Spinal cord (tissue), 10 donors: ENCODE measurements around the gene H3-3A. TPM values are rescaled to one million over a fixed set of nuclear protein-coding genes. Genes with fewer than 3 reads are reported as not detected.
A peak's percentile ranks its signal among the peaks of the same experiment; 100 is the strongest.

ENCODE experiments used
- DNase-seq, 6 donors: peaks; one replicate each; pipeline versions ENCODE4 v3.0.0 to v3.0.0-alpha.2; 2013 to 2015; ENCODE audit warnings: low spot score in 6 of 6, low read depth in 4 of 6
- H3K27ac ChIP-seq: one replicate; pipeline ENCODE4 v1.5.1; 2013; ENCODE audit warnings: low read depth, low read length, control low read depth
- H3K27me3 ChIP-seq: one replicate; pipeline ENCODE4 v1.6.1; 2013; ENCODE audit warnings: low read length; ENCODE audit not compliant: control insufficient read depth, insufficient read depth
- H3K36me3 ChIP-seq: one replicate; pipeline ENCODE4 v1.6.1; 2013; ENCODE audit warnings: low read length; ENCODE audit not compliant: control insufficient read depth, insufficient read depth
- H3K4me1 ChIP-seq: one replicate; pipeline ENCODE4 v1.6.1; 2013; ENCODE audit warnings: low read length; ENCODE audit not compliant: control insufficient read depth, insufficient read depth
- H3K4me3 ChIP-seq: one replicate; pipeline ENCODE4 v1.5.1; 2013; ENCODE audit warnings: low read depth, low read length, control low read depth
- H3K9me3 ChIP-seq: one replicate; pipeline ENCODE4 v1.6.1; 2013; ENCODE audit warnings: low read length; ENCODE audit not compliant: control insufficient read depth, insufficient read depth
- WGBS: methylation state at CpG from one replicate; pipeline ENCODE4 v1.1.5; 2013; ENCODE audit warnings: missing lambda C conversion rate; ENCODE audit not compliant: insufficient coverage; 5-methylcytosine and 5-hydroxymethylcytosine counted together
- polyA plus RNA-seq, 2 donors: library from polyadenylated mRNA; unstranded; fragments of 120-200 nt; gene quantifications; one replicate each; pipeline ENCODE4 v1.2.1, GENCODE V29; 2013; ENCODE audit not compliant: insufficient read length in 2 of 2
- total RNA-seq, 2 donors: library from RNA; depleted of rRNA in 1 of 2; stranded (reverse); fragments of 120-200 nt in 1 of 2; fragments of >200 nt in 1 of 2; gene quantifications; one replicate each; pipeline versions ENCODE4 v1.2.3 to v1.2.4, GENCODE V29; 2013 to 2014
- donor health status: healthy.

Gene H3-3A
- total and polyA plus RNA-seq, 4 donors: 314 to 959 (median 638) TPM

GRCh38 chr1:226107471-226108460, 45.2 kb downstream of the H3-3A start:
- 15% methylated on average over 2 of the region's 3 CpGs for WGBS
- H3K4me1 ChIP-seq: peaks cover 30% of the 10 kb centered on the region
- no peak for DNase-seq
- no peaks in the 10 kb centered on the region for H3K27me3 ChIP-seq
- H3K27ac ChIP-seq: no peak overlapping the region
- no peaks in the 10 kb centered on the region for H3K36me3 ChIP-seq
- no peak overlapping the region for H3K4me3 ChIP-seq
- H3K9me3 ChIP-seq: no peaks in the 10 kb centered on the region

GRCh38 chr1:226108935-226109828, 46.7 kb downstream of the H3-3A start:
- H3K9me3 ChIP-seq: no peaks in the 10 kb centered on the region
- H3K27me3 ChIP-seq: no peaks in the 10 kb centered on the region
- peak overlapping the region; percentile 73 for H3K4me3 ChIP-seq
- peak in 1 of 6 donors; percentile 62 for DNase-seq
- H3K27ac ChIP-seq: peak overlapping the region; percentile 97
- WGBS: 10% methylated on average over 20 of the region's 23 CpGs
- peaks cover 30% of the 10 kb centered on the region for H3K4me1 ChIP-seq
- no peaks in the 10 kb centered on the region for H3K36me3 ChIP-seq

GRCh38 chr1:226109829-226110248, 47.3 kb downstream of the H3-3A start:
- peak in 5 of 6 donors; percentile 67 to 96 (median 87) for DNase-seq
- Histone ChIP-seq H3K4me3 (peak overlapping the region; percentile 73), H3K4me1 (peaks cover 30% of the 10 kb centered on the region), H3K9me3 (no peaks in the 10 kb centered on the region), H3K27ac (peak overlapping the region; percentile 97), H3K36me3 (no peaks in the 10 kb centered on the region), H3K27me3 (no peaks in the 10 kb centered on the region)
- WGBS: 0% methylated on average over 57 of the region's 57 CpGs

- H3K4me1 ChIP-seq: peaks cover 30% of the 10 kb centered on the region
- H3K36me3 ChIP-seq: no peaks in the 10 kb centered on the region
- under 1% methylated on average over 70 of the region's 73 CpGs for WGBS
- H3K9me3 ChIP-seq: no peaks in the 10 kb centered on the region
- H3K27me3 ChIP-seq: no peaks in the 10 kb centered on the region
- peak overlapping the region; percentile 44 for H3K4me3 ChIP-seq
- H3K27ac ChIP-seq: peak overlapping the region; percentile 86
- DNase-seq: peak in 2 of 6 donors; percentile 71 to 81
Measured at GRCh38 chr1:226110249-226111097, 48.0 kb downstream of the H3-3A start.

- Histone ChIP-seq H3K9me3 (no peaks in the 10 kb centered on the region), H3K4me3 (peak overlapping the region; percentile 44), H3K27me3 (no peaks in the 10 kb centered on the region), H3K4me1 (peaks cover 30% of the 10 kb centered on the region), H3K36me3 (no peaks in the 10 kb centered on the region), H3K27ac (peak overlapping the region; percentile 86)
- peak in 1 of 6 donors; percentile 36 for DNase-seq
- 38% methylated on average over 7 of the region's 11 CpGs for WGBS
Measured at GRCh38 chr1:226111098-226111882, 48.8 kb downstream of the H3-3A start.

GRCh38 chr1:226111883-226112261, 49.4 kb downstream of the H3-3A start:
- peak in 2 of 6 donors; percentile 51 to 65 for DNase-seq

GRCh38 chr1:226112626-226113025, 50.1 kb downstream of the H3-3A start:
- Histone ChIP-seq H3K36me3 (no peaks in the 10 kb centered on the region), H3K9me3 (no peaks in the 10 kb centered on the region), H3K4me1 (peaks cover 30% of the 10 kb centered on the region), H3K27me3 (no peaks in the 10 kb centered on the region), H3K27ac (no peak overlapping the region), H3K4me3 (no peak overlapping the region)
- 56% methylated on average over 1 of the region's 3 CpGs for WGBS
- no peak for DNase-seq

More at GRCh38 chr1:226111883-226112261, 49.4 kb downstream of the H3-3A start:
- Histone ChIP-seq H3K27me3 (no peaks in the 10 kb centered on the region), H3K36me3 (no peaks in the 10 kb centered on the region), H3K4me3 (no peak overlapping the region), H3K9me3 (no peaks in the 10 kb centered on the region), H3K4me1 (peaks cover 30% of the 10 kb centered on the region), H3K27ac (no peak overlapping the region)
- 39% methylated on average over 7 of the region's 7 CpGs for WGBS

- 67% methylated on average over 1 of the region's 3 CpGs for WGBS
- DNase-seq: no peak
- H3K4me1 ChIP-seq: peaks cover 11% of the 10 kb centered on the region
Measured at GRCh38 chr1:226116673-226117072, 54.2 kb downstream of the H3-3A start.

More at GRCh38 chr1:226116673-226117072, 54.2 kb downstream of the H3-3A start:
- Histone ChIP-seq H3K27me3 (no peaks in the 10 kb centered on the region), H3K27ac (no peak overlapping the region), H3K9me3 (no peaks in the 10 kb centered on the region), H3K36me3 (no peaks in the 10 kb centered on the region), H3K4me3 (no peak overlapping the region)
